GM23248 (cell line): ENCODE measurements around the gene NUCB2. TPM values are rescaled to one million over a fixed set of nuclear protein-coding genes. Genes with fewer than 3 reads are reported as not detected.

ENCODE experiments used
- DNase-seq: peaks from one replicate; pipeline ENCODE4 v3.0.0-alpha.2; 2015
- H2AFZ ChIP-seq: fragments of 200-600 bp; sonication (generic); 2 replicates; pipeline ENCODE4 v1.6.1; 2016; ENCODE audit warnings: antibody characterized with exemption
- H3F3A ChIP-seq: fragments of 200-600 bp; sonication (generic); 2 replicates; pipeline ENCODE4 v1.6.1; 2016; ENCODE audit warnings: mild to moderate bottlenecking, antibody characterized with exemption, mixed run types; ENCODE audit not compliant: insufficient read depth
- H3K27ac ChIP-seq: fragments of 200-600 bp; sonication (generic); 2 replicates; pipeline ENCODE4 v1.5.1; 2016; ENCODE audit warnings: mild to moderate bottlenecking
- H3K27me3 ChIP-seq: fragments of 200-600 bp; sonication (generic); replicated peaks from 2 replicates; pipeline ENCODE4 v1.6.1; 2016; ENCODE audit warnings: mild to moderate bottlenecking; ENCODE audit not compliant: insufficient read depth
- H3K36me3 ChIP-seq: fragments of 200-600 bp; sonication (generic); 2 replicates; pipeline ENCODE4 v1.6.1; 2016; ENCODE audit warnings: low read depth, mild to moderate bottlenecking
- H3K4me1 ChIP-seq: fragments of 200-600 bp; sonication (generic); 2 replicates; pipeline ENCODE4 v1.6.1; 2016; ENCODE audit warnings: mild to moderate bottlenecking; ENCODE audit not compliant: insufficient read depth
- H3K4me2 ChIP-seq: fragments of 200-600 bp; sonication (generic); one replicate; pipeline ENCODE4 v1.6.1; 2016; ENCODE audit warnings: mild to moderate bottlenecking; ENCODE audit not compliant: unreplicated experiment
- H3K4me3 ChIP-seq: fragments of 200-600 bp; sonication (generic); 2 replicates; pipeline ENCODE4 v1.5.1; 2016; ENCODE audit warnings: mild to moderate bottlenecking
- H3K79me2 ChIP-seq: fragments of 200-600 bp; sonication (generic); 2 replicates; pipeline ENCODE4 v1.6.1; 2016; ENCODE audit warnings: mild to moderate bottlenecking; ENCODE audit not compliant: insufficient read depth
- H3K9ac ChIP-seq: fragments of 200-600 bp; sonication (generic); 2 replicates; pipeline ENCODE4 v1.6.1; 2016; ENCODE audit warnings: mild to moderate bottlenecking
- H3K9me2 ChIP-seq: fragments of 200-600 bp; sonication (generic); 2 replicates; pipeline ENCODE4 v1.6.1; 2016; ENCODE audit warnings: mixed run types, mild to moderate bottlenecking, moderate library complexity; ENCODE audit not compliant: insufficient read depth
- H3K9me3 ChIP-seq: fragments of 200-600 bp; sonication (generic); one replicate; pipeline ENCODE4 v1.6.1; 2017; ENCODE audit warnings: low read depth
- H4K20me1 ChIP-seq: fragments of 200-600 bp; sonication (generic); 2 replicates; pipeline ENCODE4 v1.6.0; 2016; ENCODE audit not compliant: insufficient read depth
- EZH2 ChIP-seq: fragments of 200-600 bp; sonication (generic); IDR thresholded peaks from 2 replicates; pipeline ENCODE4 v1.6.1; 2018; ENCODE audit warnings: antibody characterized with exemption, mild to moderate bottlenecking; ENCODE audit not compliant: insufficient read depth, poor library complexity, severe bottlenecking
- EZH2phosphoT487 ChIP-seq: fragments of 200-600 bp; sonication (generic); IDR thresholded peaks from 2 replicates; pipeline ENCODE4 v1.6.1; 2018; ENCODE audit warnings: antibody characterized with exemption, moderate library complexity, mild to moderate bottlenecking, low read depth; ENCODE audit not compliant: insufficient read depth
- WGBS, 2 experiments: methylation state at CpG; one replicate each; pipeline ENCODE4 v1.1.6; 2015 to 2017; ENCODE audit warnings: low lambda C conversion rate in 2 of 2, low coverage in 1 of 2; ENCODE audit errors: missing lambda C conversion rate in 2 of 2; 5-methylcytosine and 5-hydroxymethylcytosine counted together
- in situ Hi-C: fragments of 300-500 bp; cut with MboI; formaldehyde crosslinking; loops from 2 replicates; pipeline ENCODE4 v1.15.0; 2020
- polyA plus RNA-seq: library from polyadenylated mRNA; unstranded; fragments of >200 nt; fragmentation: Nextera tagmentation; extraction: Ambion mirVana; gene quantifications from 2 replicates; pipeline ENCODE4 v1.2.1, GENCODE V29; 2016
- total RNA-seq: library from RNA; depleted of rRNA; stranded (reverse); fragments of >200 nt; shearing (Covaris generic); gene quantifications from 2 replicates; pipeline ENCODE4 v1.2.3, GENCODE V29; 2014

NUCB2 gene
- total and polyA plus RNA-seq, 2 experiments from 2014 or later = 95.0 to 246 TPM

- H3K36me3 ChIP-seq = 0 out of 2 replicates have a peak, but pooled peaks cover 16% of the 10 kb centered on the region
- no peak overlapping the region for H2AFZ ChIP-seq
- no peak overlapping the region for H3K9ac ChIP-seq
- H3K4me1 ChIP-seq = no peaks in the 10 kb centered on the region
- TF ChIP-seq EZH2phosphoT487 (no peak), EZH2 (no peak)
- H3K4me2 ChIP-seq = no peak overlapping the region
- no peaks in the 10 kb centered on the region for H3K9me2 ChIP-seq
- H3K27ac ChIP-seq = no peak overlapping the region
- no peaks in the 10 kb centered on the region for H3K9me3 ChIP-seq
- H3F3A ChIP-seq = no peaks in the 10 kb centered on the region
- H3K79me2 ChIP-seq = peaks cover 12% of the 10 kb centered on the region; the same call in 1 of the 2 replicates
- no peak overlapping the region for H3K4me3 ChIP-seq
- DNase-seq = no peak
- WGBS, 2 experiments = 98 to 100% methylated on average over 1 of the region's 1 CpG
- no peaks in the 10 kb centered on the region for H4K20me1 ChIP-seq
- in situ Hi-C loops = no loop called here
- no peaks in the 10 kb centered on the region for H3K27me3 ChIP-seq
These were observed 9.8 kb downstream of the NUCB2 start for GRCh38 chr11:17286332-17286731.

- no peaks in the 10 kb centered on the region for H3K27me3 ChIP-seq
- WGBS, 2 experiments = 96 to 98% methylated on average over 4 of the region's 4 CpGs
- 0 out of 2 replicates have a peak, but pooled peaks cover 16% of the 10 kb centered on the region for H3K36me3 ChIP-seq
- no peaks in the 10 kb centered on the region for H3K9me2 ChIP-seq
- in situ Hi-C loops = no loop called here
- H3K79me2 ChIP-seq = peaks cover 5% of the 10 kb centered on the region; the same call in 1 of the 2 replicates
- no peak for DNase-seq
- H3K4me3 ChIP-seq = no peak overlapping the region
- H4K20me1 ChIP-seq = no peaks in the 10 kb centered on the region
- no peaks in the 10 kb centered on the region for H3K9me3 ChIP-seq
- no peaks in the 10 kb centered on the region for H3K4me1 ChIP-seq
- H3F3A ChIP-seq = no peaks in the 10 kb centered on the region
- no peak overlapping the region for H3K4me2 ChIP-seq
- no peak overlapping the region for H3K9ac ChIP-seq
- TF ChIP-seq EZH2phosphoT487 (no peak), EZH2 (no peak)
- no peak overlapping the region for H2AFZ ChIP-seq
- no peak overlapping the region for H3K27ac ChIP-seq
These were observed 10.5 kb downstream of the NUCB2 start for GRCh38 chr11:17287058-17287457.

- Histone ChIP-seq H3K27me3 (no peaks in the 10 kb centered on the region), H3F3A (no peaks in the 10 kb centered on the region; the same call in 1 of the 2 replicates), H3K9me3 (no peaks in the 10 kb centered on the region), H3K4me1 (no peaks in the 10 kb centered on the region), H3K9ac (no peak overlapping the region), H3K79me2 (no peaks in the 10 kb centered on the region), H2AFZ (no peak overlapping the region), H3K9me2 (no peaks in the 10 kb centered on the region), H3K36me3 (peaks cover 18% of the 10 kb centered on the region; the same call in 1 of the 2 replicates), H4K20me1 (no peaks in the 10 kb centered on the region), H3K4me2 (no peak overlapping the region), H3K4me3 (no peak overlapping the region), H3K27ac (no peak overlapping the region)
- WGBS, 2 experiments = 94 to 100% methylated on average over 1 of the region's 1 CpG
- in situ Hi-C loops = no loop called here
- TF ChIP-seq EZH2 = no peak
- no peak for DNase-seq
These were observed 15.2 kb downstream of the NUCB2 start for GRCh38 chr11:17291710-17292109.

GRCh38 chr11:17293311-17293710 lies 16.8 kb downstream of the NUCB2 start:
- no peak overlapping the region for H3K27ac ChIP-seq
- no peaks in the 10 kb centered on the region for H4K20me1 ChIP-seq
- H3K79me2 ChIP-seq = no peaks in the 10 kb centered on the region
- no peaks in the 10 kb centered on the region; the same call in 1 of the 2 replicates for H3F3A ChIP-seq
- H3K4me3 ChIP-seq = no peak overlapping the region
- H3K9me2 ChIP-seq = no peaks in the 10 kb centered on the region
- no peak overlapping the region for H2AFZ ChIP-seq
- no peak overlapping the region for H3K4me2 ChIP-seq
- no peak for DNase-seq
- no peaks in the 10 kb centered on the region for H3K4me1 ChIP-seq
- 91 to 97% methylated on average over 1 of the region's 1 CpG for WGBS, 2 experiments
- H3K36me3 ChIP-seq = peaks cover 17% of the 10 kb centered on the region; the same call in 1 of the 2 replicates
- in situ Hi-C loops = no loop called here
- H3K9me3 ChIP-seq = no peaks in the 10 kb centered on the region
- TF ChIP-seq EZH2 = no peak
- no peaks in the 10 kb centered on the region for H3K27me3 ChIP-seq
- H3K9ac ChIP-seq = no peak overlapping the region

- no peak for TF ChIP-seq EZH2
- TF ChIP-seq EZH2phosphoT487 = no peak
- no peaks in the 10 kb centered on the region for H3K4me1 ChIP-seq
- no peak overlapping the region for H3K9ac ChIP-seq
- no peaks in the 10 kb centered on the region for H4K20me1 ChIP-seq
- no peak overlapping the region for H2AFZ ChIP-seq
- H3K27me3 ChIP-seq = no peaks in the 10 kb centered on the region
- no peak for DNase-seq
- no peaks in the 10 kb centered on the region for H3K9me3 ChIP-seq
- in situ Hi-C loops = no loop called here
- H3K36me3 ChIP-seq = peaks cover 17% of the 10 kb centered on the region; the same call in 1 of the 2 replicates
- H3F3A ChIP-seq = no peaks in the 10 kb centered on the region; the same call in 1 of the 2 replicates
- no peaks in the 10 kb centered on the region for H3K9me2 ChIP-seq
- H3K79me2 ChIP-seq = no peaks in the 10 kb centered on the region
- H3K4me2 ChIP-seq = no peak overlapping the region
- no peak overlapping the region for H3K27ac ChIP-seq
- no peak overlapping the region for H3K4me3 ChIP-seq
These were observed 17.5 kb downstream of the NUCB2 start for GRCh38 chr11:17294033-17294432.
